ENCODE data around the gene HSD17B1.

- TF ChIP-seq ZNF383 (CRISPR knock-in tag; IDR thresholded peaks at IDR 0.05; ENCODE audit: borderline replicate concordance) (no peak), JUN (CRISPR knock-in tag; IDR thresholded peaks at IDR 0.05) (no peak), HMGXB4 (CRISPR knock-in tag; IDR thresholded peaks at IDR 0.05; ENCODE audit: borderline replicate concordance in 1 of 2, low read depth in 1 of 2) (no peak), ZNF407 (CRISPR knock-in tag; IDR thresholded peaks at IDR 0.05; ENCODE audit: not compliant biosample characterization) (no peak)
Measured at GRCh38 chr17:42514867-42515266, 37.9 kb upstream of the HSD17B1 start.
